Measurements from ENCODE around the gene CYP27A1.

Gene CYP27A1

GRCh38 chr2:218812096-218812815 is 30.3 kb downstream of the CYP27A1 start:
- no peak for DNase-seq

GRCh38 chr2:218812861-218813260 is 30.9 kb downstream of the CYP27A1 start:
- DNase-seq, result no peak

- DNase-seq, result no peak
Observed at GRCh38 chr2:218813771-218814460, 32.0 kb downstream of the CYP27A1 start.

GRCh38 chr2:218814540-218815243 is 32.7 kb downstream of the CYP27A1 start:
- DNase-seq, result no peak

DNA sequence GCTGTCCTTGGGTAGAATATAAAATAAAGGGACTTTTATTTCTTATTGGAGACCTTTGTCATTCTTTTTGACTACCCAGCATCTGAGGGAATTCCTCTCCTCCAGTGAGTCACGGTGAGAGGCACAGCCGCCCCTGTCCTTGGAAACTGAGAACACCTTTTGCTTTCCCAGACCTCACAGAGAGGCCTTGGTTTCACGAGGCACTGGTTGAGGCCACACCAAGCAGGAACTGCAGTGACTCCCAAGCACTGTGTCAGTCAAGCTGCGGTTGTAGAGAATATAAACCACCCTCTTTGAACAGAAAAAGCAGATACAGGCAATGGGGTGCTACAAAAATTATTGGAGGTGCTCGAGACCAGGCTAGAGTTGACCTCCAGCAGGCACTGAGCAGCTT is 33.3 kb downstream of the CYP27A1 start:
- no peak for DNase-seq

GRCh38 chr2:218815649-218816048 is 33.7 kb downstream of the CYP27A1 start:
- no peak for DNase-seq

GRCh38 chr2:218816561-218817011 is 34.6 kb downstream of the CYP27A1 start:
- no peak for DNase-seq

GRCh38 chr2:218819093-218819492 is 37.1 kb downstream of the CYP27A1 start:
- DNase-seq, result no peak

GRCh38 chr2:218820746-218821369 is 38.9 kb downstream of the CYP27A1 start:
- DNase-seq, result no peak

- no peak for DNase-seq
Observed at GRCh38 chr2:218821605-218822211, 39.8 kb downstream of the CYP27A1 start.

- DNase-seq, result no peak
Observed at GRCh38 chr2:218822622-218823021, 40.7 kb downstream of the CYP27A1 start.

DNA sequence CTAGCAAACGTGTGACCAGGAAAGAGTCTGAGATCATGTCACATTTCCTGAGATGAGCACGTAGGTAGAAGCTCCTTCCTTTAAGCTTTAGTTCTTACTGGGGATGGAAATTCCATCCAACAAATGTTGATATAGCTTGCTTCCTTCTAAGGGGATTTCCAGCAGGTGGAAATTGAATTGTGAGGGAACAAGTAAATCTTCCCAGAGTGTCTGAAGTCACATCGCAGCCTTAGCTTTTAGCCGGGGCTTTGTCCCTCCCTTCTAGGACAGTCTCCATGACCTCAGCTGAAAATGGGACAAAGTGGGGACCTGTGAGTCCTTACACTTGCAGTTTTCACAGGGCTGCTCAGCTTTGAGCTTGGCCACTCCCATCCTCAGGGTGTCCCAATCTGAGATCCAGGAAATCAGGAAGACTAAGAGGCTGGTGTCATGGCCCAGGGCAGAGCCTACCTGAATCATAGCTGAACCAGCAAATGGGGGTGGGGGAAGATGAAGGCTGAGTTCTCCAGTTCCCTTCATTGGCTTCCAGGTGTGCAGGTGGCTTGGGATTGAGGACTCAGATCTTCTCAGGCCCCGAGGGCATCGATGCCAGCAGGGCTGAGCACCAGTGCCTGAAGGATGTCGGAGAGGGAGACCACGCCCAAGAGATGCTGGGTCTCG is 41.4 kb downstream of the CYP27A1 start:
- no peak for DNase-seq

DNA sequence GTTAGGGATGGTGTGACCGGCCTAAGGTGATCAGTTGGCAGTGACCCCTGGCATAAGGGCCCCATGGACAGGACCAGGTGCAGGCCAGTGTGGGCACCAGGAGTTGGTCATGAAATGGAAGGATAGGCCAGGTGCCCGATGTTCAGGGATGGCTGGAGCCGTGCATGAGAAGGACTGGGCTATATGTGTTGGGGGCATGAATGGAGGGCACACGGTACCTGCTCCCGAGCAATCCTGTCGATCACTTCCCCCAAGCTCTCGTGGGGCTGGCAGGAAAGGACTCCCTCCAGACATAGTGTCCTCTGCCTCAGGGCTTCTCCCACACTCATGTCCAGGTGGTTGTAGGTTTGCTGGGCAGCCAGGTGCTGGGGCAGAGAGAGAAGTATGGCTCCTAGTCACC is 42.1 kb downstream of the CYP27A1 start:
- DNase-seq, result no peak

DNA sequence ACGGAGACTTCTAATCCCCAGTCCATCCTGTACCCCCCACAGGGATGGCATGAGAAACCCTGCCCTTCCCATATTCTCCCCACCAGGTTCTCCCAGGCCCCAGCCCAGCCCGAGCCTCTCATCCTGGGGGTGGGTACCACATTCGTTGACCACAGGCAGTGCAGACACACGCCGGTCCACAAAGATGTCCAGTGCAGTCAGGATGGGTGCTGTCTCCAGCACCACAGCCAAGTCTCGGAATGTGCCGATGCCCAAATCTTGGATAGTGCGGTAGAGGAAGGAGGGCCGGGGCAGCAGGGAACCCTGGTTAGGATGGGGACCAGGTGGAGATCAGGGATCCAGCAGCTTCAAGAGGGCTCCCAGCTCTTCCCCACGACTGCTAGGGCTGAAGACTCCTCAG is 44.8 kb downstream of the CYP27A1 start:
- no peak for DNase-seq

DNA sequence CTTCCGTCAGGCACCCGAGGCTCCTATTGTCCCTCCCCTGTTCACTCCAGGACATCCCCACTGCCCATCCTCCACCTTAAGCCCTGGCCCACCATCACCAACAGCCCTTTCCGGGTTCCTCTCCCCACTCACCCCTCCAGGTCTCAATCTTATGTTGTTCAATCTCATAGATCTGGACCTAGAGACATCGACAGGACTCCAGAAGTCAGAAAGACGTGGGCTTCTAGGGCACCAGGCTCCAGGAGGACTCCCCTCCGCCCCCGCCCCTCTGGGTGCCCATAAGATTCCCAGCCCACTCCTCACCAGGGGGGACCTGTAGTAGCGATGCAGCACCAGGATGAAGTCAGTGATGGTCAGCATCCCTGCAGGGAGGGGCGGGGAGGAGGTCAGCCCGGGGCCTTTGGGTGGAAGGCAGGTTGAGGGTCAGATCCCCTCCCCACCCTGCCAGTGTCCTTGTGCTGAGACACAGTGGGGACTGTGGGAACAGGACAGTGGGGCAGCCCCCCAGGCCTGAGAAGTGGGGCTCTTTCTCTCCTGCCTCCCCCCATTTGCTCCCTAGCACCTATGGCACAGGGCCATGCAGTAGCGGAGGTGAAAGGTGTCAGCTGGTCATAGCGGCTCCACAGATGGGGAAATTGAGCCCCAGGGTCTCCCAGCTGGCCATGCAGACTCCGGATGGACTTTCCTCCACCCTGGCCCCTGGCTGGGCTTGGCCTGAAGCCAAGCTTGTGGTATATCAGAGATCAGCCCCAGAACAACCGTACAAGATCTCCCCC is 45.9 kb downstream of the CYP27A1 start:
- no peak for DNase-seq

DNA sequence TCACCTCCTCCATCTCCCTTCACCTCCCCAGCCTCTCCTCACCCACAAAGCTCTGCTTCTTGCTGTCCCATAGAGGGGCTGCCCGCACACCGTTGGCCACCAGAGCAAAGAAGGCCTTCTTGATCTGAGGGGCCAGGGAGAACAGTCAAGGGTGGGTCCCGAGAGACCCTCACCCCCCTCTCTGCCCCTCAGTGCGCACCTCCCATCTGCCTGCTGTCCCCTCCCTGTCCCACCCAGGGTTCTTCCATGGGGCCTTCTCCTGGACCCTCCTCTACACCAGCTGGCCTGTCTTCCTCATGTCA is 46.5 kb downstream of the CYP27A1 start:
- no peak for DNase-seq

- no peak for DNase-seq
Observed at GRCh38 chr2:218829868-218830451, 48.0 kb downstream of the CYP27A1 start.

- no peak for DNase-seq
Observed at GRCh38 chr2:218830526-218831306, 48.8 kb downstream of the CYP27A1 start.

- no peak for DNase-seq
Observed at GRCh38 chr2:218831378-218831990, 49.5 kb downstream of the CYP27A1 start, which contains the start of gene PRKAG3. PRKAG3 (minus strand) TSS chr2:218831803.

- DNase-seq, result no peak
Observed at GRCh38 chr2:218832081-218832480, 50.1 kb downstream of the CYP27A1 start.
